Left forelimb (tissue), 1 donor: Measurements from ENCODE around the gene TXNDC2.
"Not testable (repeated sequence)": the region's sequence is repeated elsewhere in the genome, so short reads cannot be mapped to it uniquely, and the experiment has no call there.

Source experiments
- DNase-seq: peaks from one replicate; pipeline ENCODE4 v3.0.0-alpha.2; 2018; ENCODE audit warnings: low spot score

Gene TXNDC2

DNA sequence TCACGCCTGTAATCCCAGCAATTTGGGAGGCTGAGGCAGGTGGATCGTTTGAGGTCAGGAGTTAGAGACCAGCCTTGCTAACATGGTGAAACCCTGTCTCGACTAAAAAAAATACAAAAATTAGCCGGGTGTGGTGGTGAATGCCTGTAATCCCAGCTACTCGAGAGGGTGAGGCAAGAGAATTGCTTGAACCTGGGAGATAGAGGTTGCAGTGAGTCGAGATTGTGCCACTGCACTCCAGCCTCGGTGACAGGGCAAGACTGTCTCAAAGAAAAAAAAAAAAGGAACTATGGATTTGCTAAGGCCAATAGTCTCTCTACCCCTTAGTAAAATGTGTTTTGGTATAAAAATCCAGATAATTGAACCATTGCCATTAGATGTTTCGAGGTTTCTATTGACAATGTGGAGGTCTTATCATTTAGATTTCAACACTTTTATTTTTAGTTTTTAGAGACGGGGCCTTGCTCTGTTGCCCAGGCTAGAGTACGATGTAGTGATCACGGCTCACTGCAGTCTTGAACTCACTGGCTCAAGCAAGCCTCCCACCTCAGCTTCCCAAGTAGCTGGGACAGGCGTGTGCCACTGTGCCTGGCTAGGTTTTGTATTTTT, 1.1 kb upstream of the TXNDC2 start:
- DNase-seq = no peak

DNA sequence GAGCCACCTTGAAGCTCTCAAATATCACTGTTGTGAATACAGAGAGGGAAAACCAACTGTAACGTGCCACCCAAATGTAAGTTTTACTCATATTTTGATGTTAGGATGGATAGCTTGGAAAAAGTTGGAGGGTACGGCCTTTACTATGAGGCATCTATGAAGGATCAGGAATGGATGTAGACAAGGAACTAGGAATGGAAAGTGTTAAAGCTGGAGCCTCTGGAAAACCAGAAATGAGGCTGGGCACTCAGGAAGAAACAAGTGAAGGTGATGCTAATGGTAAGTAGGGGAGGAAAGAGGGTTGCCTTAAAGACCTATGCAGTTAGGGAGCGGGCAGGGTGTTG, 204 bp downstream of the TXNDC2 start:
- DNase-seq = no peak

DNA sequence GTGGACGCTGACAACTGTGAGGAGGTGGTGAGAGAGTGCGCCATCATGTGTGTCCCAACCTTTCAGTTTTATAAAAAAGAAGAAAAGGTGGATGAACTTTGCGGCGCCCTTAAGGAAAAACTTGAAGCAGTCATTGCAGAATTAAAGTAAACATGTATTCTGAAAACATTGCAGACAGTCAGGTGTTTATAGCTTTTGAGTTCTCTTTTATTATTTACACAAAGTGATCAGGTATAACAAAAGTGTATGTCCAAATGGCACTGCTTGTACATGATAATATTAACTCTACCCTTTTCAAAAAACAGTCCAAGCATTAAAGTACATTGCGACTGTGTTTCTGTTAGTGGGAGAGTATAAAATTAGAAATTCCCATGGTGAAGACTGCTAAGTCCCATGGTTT, 2.2 kb downstream of the TXNDC2 start:
- no peak for DNase-seq

DNA sequence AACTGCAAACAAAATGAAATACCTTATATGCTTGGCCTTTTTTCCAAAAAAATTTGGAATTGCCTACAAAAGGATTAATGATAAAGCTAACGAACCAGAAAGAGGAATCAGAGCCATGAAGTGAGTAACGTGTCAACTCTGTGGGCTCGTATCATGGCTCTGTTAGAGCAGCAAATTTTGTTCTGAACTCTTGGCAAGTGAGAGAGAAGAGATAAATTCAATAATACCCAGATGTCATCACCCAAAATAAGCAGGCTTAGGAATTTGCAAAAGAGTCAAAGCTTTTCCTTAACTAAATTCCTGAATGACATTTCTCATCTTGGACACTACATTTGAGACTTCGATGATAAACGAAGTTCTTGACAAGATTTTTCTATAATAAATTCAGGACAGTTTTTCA, 4.4 kb downstream of the TXNDC2 start:
- no peak for DNase-seq

DNA sequence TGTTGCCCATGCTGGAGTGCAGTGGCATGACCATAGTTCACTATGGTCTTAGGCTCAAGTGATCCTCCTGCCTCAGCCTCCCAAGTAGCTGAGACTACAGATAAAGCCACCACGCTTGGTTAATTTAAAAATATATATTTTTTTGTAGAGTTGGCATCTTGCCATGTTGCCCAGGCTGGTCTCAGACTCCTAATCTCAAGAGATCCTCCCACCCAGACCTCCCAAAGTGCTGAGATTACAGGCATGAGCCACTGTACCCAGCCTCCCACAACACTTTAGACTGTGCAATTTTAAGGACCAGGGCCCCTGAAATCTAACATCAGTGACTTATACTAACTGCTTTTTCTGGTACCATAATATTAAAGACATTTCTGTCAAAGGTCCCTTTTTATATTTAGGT, 5.2 kb downstream of the TXNDC2 start:
- DNase-seq = no peak

DNA sequence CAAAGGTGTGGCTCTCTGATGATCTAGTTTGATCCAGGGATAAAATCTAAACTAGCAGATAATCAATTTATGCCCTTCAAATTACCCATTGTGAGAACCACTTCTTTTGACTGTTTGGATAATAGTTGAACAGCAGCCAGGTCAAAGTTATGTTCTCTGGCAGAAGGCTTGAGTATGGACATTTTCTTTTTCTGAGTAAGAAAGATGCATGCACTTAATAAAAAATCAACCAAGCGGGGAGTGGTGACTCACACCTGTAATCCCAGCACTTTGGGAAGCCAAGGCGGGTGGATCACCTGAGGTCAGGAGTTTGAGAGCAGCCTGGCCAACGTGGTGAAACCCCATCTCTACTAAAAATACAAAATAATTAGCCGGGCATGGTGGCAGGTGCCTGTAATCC, 5.7 kb downstream of the TXNDC2 start:
- DNase-seq = not testable (repeated sequence)

DNA sequence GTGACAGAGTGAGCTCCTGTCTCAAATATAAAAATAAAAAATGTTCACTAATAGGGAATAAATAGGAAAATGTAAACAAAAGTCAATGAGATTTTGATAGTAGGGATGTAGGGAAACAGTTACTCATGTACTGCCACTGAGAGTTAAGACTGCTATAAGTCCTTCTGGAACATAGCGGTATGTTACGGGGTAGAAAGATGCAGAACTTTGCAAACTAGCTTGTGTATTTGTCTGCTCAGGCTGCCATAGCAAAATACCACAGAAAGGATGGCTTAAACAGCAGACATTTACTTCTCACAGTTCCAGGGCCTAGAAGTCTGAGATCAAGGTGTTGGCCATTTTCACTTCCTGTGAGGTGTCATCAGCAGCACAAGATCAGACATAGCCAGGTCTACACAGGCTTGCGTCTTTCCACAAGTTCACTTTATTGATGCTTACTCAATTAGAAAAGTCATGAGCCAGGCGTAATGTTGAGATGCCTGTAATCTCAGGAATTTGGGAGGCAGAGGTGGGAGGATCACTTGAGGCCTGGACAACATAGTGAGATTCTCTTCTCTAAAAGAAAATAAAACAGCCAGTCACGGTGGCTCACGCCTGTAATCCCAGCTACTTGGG, 8.8 kb downstream of the TXNDC2 start:
- no peak for DNase-seq

DNA sequence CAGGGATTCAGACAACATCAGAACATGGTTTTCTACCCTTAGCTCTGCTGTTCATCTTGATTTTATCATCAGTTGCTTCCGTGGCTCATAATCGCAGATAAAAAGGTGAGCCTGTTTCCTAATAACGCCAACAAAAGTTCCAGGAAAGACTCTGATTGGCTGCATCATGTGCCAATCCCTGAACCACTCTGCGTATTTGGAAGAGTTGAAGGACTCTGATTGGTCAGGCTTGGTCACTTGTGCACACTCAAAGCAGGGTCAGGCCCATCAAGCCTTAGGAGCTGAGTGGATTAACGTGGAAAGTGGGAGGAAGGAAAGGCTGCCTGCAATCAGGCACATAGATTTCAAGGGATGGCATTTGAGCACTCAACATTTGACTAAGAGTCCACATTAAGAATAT, 11.4 kb downstream of the TXNDC2 start:
- no peak for DNase-seq

DNA sequence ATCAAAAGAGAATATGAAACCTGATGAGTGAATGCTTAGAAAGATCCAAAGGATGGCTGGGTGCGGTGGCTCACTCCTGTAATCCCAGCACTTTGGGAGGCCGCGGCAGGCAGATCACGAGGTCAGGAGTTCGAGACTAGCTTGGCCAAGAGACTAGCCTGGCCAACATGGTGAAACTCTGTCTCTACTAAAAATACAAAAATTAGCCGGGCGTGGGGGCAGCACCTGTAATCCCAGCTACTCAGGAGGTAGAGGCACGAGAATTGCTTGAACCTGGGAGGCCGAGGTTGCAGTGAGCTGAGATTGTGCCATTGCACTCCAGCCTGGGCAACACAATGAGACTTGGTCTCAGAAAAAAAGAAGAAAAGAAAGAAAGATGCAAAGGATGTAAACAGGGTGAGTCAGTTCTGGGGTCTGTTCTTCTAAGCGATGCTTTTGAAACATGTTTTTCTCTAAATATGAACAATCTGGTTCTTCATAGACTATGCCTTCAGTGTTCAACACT, 12.1 kb downstream of the TXNDC2 start:
- DNase-seq = not testable (repeated sequence)

DNA sequence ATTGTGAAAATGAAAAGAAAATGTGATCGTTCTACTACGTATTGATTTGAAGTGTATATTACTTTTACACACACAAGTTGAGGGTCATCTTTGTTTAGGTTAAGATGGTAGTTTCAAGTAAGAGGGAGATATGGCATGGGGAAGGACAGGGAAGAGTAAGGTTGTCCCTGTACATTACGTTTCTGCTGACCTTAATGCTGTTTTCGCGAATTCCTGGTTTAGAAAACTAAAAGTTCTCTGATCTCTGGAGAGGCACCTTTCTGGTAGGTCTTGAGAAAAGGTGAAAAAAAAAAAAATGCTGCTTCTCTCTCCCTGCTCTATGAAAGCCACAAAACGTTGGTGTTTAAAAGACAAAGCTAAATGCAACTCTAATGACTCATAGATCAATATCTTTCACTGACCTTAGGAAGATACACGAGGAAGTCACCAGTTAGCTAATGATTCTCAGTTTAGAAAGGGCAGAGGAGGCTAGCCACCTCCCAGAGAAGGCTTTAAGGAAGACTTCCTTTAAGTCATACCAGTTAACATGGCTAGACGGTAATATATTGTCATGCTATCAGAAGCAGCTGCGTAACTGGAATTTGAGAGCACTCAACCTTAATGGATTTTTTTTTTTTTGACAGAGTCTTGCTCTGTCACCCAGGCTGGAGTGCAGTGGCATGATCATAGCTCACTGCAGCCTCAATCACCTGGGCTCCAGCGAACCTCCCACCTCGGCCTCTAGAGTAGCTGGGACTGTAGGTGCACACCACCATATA, 13.2 kb downstream of the TXNDC2 start:
- DNase-seq = no peak

DNA sequence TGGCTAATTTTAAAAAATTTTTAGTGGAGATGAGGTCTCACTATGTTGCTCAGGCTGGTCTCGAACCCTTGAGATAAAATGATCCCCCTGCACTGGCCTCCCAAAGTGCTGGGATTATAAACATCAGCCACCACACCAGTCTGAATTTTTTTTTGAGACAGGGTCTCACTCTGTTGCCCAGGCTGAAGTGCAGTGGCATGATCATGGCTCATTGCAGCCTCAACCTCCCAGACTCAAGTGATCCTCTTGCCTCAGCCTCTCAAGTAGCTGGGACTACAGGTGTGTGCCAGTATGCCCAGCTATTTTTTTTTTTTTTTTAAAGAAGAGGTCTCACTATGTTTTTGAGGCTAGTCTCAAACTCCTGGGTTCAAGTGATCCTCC, 13.8 kb downstream of the TXNDC2 start:
- not testable (repeated sequence) for DNase-seq

DNA sequence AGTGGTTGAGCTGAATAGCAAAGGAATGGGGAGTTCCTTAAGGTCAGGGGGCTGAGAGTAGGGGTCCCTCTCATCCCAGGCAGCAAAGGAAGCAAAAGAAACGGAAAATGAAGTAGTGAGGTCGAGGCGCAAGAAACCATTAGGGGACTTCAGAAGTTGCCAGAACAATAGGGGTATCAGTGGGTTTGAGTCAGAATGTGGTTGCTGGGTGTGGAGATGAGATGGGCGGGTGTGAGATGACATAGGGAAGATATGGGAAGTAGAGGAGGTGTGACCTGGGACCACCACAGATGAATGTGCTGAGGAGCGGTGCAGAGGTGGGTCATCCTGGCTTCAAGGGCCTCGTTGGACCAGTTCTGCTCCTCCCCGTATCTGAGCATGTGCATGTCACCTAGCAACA, 14.9 kb downstream of the TXNDC2 start:
- no peak for DNase-seq

DNA sequence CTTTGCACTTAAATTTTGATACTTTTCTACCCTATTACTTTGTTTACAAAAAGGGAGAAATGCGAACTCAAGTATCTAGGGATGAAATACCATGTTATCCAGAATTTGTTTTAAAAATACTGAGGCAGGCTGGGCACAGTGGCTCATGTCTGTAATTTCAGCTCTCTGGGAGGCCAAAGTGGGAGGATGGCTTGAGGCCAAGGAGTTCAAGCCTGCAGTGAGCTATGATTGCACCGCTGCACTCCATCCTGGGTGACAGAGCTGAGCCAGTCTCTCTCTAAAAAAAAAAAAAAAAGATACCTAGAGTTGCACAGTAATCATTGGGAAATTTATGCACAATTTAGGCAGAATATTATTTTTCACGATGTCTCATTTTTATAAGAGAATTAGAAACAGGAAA, 15.6 kb downstream of the TXNDC2 start:
- DNase-seq = no peak

DNA sequence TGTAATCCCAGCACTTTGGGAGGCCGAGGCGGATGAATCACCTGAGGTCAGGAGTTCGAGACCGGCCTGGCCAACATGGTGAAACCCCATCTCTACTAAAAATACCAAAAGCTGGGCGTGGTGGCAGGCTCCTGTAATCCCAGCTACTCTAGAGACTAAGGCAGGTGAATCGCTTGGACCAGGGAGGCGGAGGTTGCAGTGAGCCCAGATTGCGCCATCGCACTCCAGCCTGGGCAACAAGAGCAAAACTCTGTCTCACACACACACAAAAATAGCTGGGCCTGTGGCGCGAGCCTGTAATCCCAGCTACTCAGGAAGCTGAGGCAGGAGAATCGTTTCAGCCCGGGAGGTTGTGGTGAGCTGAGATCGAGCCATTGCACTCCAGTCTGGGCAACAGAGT, 16.5 kb downstream of the TXNDC2 start:
- DNase-seq = not testable (repeated sequence)

DNA sequence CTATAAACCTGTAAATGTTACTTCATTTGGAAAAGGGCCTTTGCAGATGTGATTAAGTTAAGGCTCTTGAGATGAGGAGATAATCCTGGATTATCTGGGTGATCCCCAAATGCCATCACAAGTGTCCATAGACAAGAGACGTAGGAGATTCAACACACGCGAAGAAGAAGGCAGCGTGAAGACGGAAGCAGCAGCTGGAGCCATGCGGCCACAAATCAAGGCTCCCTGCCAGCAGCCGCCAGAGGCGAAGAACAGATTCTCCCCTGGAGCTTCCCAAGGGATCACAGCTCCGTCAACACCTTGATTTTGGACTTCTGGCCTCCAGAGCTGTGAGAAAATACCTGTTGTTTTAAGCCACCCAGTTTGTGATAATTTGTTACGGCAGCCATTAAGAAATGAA, 17.1 kb downstream of the TXNDC2 start:
- no peak for DNase-seq

DNA sequence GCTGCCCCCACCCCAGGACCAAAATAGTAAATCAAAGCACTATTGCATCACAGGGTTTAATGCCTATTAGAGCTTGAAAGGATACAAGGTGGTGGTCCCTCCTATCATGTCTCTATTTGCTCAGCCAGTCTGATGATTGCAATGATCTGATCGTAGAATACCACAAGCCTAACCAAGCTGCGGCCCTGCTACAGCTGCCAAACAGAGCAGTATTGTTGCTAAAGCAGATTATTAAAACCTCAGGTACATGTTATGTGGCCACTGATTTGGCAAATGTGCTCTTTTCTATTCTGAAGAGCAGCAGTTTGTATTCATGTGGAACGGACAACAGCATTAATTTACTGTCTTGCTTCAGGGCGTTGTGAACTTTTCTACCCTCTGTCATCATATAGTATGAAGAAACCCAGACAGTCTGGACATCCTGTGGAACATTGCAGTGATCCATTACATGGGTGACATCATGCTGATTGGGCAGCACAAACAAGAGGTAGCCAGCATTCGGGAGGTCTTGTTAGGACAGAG, 19.7 kb downstream of the TXNDC2 start:
- no peak for DNase-seq

DNA sequence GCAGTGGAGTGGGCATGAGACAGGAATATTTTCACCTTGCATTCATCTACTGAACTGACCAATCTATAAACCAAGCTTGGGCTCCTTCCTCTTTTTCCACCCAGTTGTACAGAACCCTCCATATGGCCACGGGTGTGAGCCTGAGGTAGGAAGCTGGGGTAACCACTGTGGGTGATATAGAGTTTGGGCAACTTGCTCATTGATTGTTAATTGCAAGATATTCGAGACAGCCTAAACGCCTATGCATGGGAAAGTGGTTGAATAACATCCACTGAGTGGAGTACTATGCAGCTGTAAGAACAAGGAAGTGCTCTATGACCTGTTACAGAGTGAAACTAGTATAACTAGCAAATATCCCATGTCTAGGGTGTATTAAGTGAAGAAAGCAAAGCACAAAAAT, 20.7 kb downstream of the TXNDC2 start:
- DNase-seq = no peak

DNA sequence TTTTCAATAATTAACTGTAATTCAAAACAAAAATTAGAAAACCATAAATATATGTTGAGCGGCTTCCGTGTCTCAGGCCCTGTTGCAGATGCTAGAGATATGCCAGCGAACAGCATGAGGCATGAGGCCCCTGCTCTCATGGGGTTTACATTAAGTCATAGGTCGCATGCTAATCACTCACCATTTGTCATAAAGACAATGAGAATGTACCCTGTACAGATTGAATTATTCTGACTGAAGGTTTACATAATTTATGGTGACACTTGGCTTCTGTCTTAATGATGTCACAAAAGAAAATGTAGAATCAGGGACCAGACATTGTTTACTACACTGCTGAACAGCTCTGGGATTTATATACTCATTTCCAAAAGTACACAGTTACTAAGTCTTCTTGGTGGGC, 22.1 kb downstream of the TXNDC2 start:
- DNase-seq = no peak

DNA sequence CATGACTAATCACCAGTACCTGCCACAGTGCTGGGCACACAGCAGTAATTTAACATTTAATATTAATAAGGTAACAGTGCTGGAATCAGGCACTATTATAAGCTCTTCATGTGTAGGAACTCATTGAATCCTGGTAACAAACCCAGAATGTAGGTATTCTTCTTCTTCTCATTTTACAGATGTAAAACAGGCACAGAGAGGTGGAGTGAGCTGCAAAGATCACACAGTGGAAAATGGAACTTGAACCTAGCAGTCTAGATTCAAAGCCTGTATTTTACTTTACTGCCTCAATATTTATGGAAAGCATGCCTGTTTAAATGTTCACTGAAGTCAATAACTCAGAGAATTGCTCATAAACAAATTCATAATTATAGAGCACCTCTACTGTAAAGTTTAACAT, 24.3 kb downstream of the TXNDC2 start:
- DNase-seq = no peak

DNA sequence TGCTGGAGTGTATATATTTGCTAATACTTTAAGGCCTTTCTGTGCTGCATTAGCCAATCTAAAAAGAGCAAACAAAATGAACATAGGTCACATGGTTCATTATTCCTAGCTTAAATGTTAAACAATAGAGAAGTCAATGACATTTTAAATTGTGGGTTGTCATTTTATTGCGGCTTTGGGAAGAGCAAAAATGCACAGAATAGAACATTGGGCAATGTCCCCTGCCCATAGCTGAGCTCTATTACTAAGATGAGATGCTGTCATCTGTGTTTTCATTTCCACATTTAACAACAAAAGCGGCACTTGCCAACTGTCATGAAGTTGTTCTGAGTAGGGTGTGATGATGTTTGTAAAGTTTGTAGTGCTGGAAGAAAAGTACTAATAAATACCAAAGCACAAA, 24.9 kb downstream of the TXNDC2 start:
- DNase-seq = no peak

DNA sequence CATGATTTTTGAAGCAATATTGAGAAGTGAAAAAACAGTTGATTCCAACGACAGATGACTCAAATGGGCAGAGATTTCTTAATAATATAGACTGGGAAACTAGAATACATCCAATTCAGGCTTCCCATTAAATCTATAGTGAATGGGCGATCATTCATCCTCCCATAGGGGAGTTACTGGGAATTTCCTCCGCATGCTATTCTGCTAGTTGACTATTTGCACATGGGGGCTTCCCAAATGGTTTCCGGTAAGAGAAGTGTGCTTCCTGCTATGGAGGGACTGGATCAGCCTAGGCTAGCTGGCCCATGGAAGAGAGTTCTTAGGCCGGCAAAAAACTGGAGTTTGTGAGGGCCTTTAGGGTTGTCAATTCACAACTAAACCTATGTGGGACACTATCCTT, 25.5 kb downstream of the TXNDC2 start:
- no peak for DNase-seq

DNA sequence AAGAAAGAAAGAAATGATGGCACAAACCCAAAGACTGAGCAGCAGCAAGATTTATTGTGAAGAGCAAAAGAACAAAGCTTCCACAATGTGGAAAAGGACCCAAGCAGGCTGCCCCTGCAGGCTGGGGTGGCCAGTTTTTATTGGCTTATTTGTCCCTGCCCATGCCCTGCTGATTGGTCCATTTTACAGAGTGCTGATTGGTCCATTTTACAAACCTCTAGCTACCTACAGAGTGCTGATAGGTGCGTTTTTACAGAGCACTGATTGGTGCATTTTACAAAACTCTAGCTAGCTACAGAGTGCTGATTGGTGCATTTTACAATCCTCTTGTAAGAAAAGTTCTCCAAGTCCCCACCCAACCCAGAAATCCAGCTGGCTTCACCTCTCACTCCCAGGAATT, 26.5 kb downstream of the TXNDC2 start:
- DNase-seq = not testable (repeated sequence)

DNA sequence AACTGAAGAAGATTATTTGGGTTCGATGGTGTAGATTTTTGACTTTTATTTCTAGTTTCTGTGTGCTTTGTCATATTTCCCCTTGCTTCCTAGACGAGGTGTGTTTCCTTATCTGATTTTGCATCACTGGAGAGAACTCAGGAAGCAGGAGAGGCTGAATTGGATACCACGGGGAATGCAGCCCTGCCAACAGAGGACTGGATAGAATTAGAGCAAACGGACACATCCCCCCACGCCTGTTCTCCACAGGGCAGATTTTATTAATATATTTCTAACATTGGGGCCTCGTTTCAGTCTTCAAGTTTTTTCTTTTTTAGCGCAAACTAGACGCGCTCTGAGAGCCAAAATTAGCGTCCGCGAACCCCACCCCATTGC, 27.4 kb downstream of the TXNDC2 start:
- no peak for DNase-seq
